GM21529 (cell line): ENCODE data around the gene INO80D.
"Not testable (repeated sequence)": the region's sequence is repeated elsewhere in the genome, so short reads cannot be mapped to it uniquely, and the experiment has no call there.

Source experiments
- ATAC-seq: cut with Tn5 transposase; IDR thresholded peaks from one replicate; pipeline ENCODE4 v1.9.1; 2021; ENCODE audit not compliant: unreplicated experiment

The INO80D gene

GRCh38 chr2:206084870-206085741, 868 bp downstream of the INO80D start:
- ATAC-seq: peak; percentile 25

GRCh38 chr2:206084439-206084869, 1.5 kb downstream of the INO80D start:
- ATAC-seq: no peak

- no peak for ATAC-seq
Observed at GRCh38 chr2:206083602-206084438, 2.2 kb downstream of the INO80D start.

GRCh38 chr2:206082298-206082843, 3.6 kb downstream of the INO80D start:
- ATAC-seq: no peak

GRCh38 chr2:206080927-206081326, 5.0 kb downstream of the INO80D start:
- no peak for ATAC-seq

- ATAC-seq: no peak
Observed at GRCh38 chr2:206079699-206080465, 6.1 kb downstream of the INO80D start.

- not testable (repeated sequence) for ATAC-seq
Observed at GRCh38 chr2:206077879-206078278, 8.1 kb downstream of the INO80D start.

- no peak for ATAC-seq
Observed at GRCh38 chr2:206075113-206075512, 10.9 kb downstream of the INO80D start.

GRCh38 chr2:206071807-206072206, 14.2 kb downstream of the INO80D start:
- no peak for ATAC-seq

GRCh38 chr2:206069417-206069816, 16.6 kb downstream of the INO80D start:
- ATAC-seq: no peak

- no peak for ATAC-seq
Observed at GRCh38 chr2:206068207-206068606, 17.8 kb downstream of the INO80D start.

GRCh38 chr2:206064077-206064476, 21.9 kb downstream of the INO80D start:
- ATAC-seq: no peak

GRCh38 chr2:206063635-206064034, 22.3 kb downstream of the INO80D start:
- ATAC-seq: no peak

- ATAC-seq: no peak
Observed at GRCh38 chr2:206062724-206063123, 23.2 kb downstream of the INO80D start.

GRCh38 chr2:206056286-206056685, 29.7 kb downstream of the INO80D start:
- no peak for ATAC-seq

- no peak for ATAC-seq
Observed at GRCh38 chr2:206054952-206055351, 31.0 kb downstream of the INO80D start.

GRCh38 chr2:206051912-206052311, 34.1 kb downstream of the INO80D start:
- ATAC-seq: no peak

- ATAC-seq: no peak
Observed at GRCh38 chr2:206049392-206049791, 36.6 kb downstream of the INO80D start.

- ATAC-seq: no peak
Observed at GRCh38 chr2:206045251-206045650, 40.7 kb downstream of the INO80D start.

GRCh38 chr2:206040525-206040924, 45.4 kb downstream of the INO80D start:
- ATAC-seq: no peak

- not testable (repeated sequence) for ATAC-seq
Observed at GRCh38 chr2:206035393-206035792, 50.6 kb downstream of the INO80D start.
